H1 (cell line): Measurements from ENCODE around the gene PCSK4. TPM values are rescaled to one million over a fixed set of nuclear protein-coding genes. Genes with fewer than 3 reads are reported as not detected.

Source experiments
- ASH2L ChIP-seq: fragments of 200-600, 300-600 bp; sonication (generic); IDR thresholded peaks from one replicate; pipeline ENCODE4 v1.7.1; 2017; ENCODE audit warnings: low read length
- BACH1 ChIP-seq: IDR thresholded peaks from 2 replicates; pipeline ENCODE4 v1.6.1; 2012; ENCODE audit warnings: low read length, improper control_type of control experiment
- CBX5 ChIP-seq: fragments of 300-800, 300-1000 bp; sonication (generic); IDR thresholded peaks from 2 replicates; pipeline ENCODE4 v1.7.1; 2016; ENCODE audit warnings: antibody characterized with exemption, low read length, low read depth
- CEBPB ChIP-seq: IDR thresholded peaks from 2 replicates; pipeline ENCODE4 v1.6.1; 2012; ENCODE audit warnings: low read depth, low read length
- CTCF ChIP-seq, 3 experiments: IDR thresholded peaks; 1 replicate in 2 of 3; 2 replicates in 1 of 3; pipeline versions ENCODE4 v1.5.1 to v1.6.1; 2011; ENCODE audit warnings: low read length in 3 of 3, mild to moderate bottlenecking in 3 of 3, inconsistent platforms in 2 of 3, low read depth in 1 of 3, moderate library complexity in 1 of 3; ENCODE audit not compliant: insufficient read depth in 1 of 3; ENCODE audit errors: control extremely low read depth in 1 of 3
- EZH2 ChIP-seq: fragments of 200-600 bp; sonication (generic); IDR thresholded peaks from 2 replicates; pipeline ENCODE4 v1.7.1; 2012; ENCODE audit warnings: low read depth, mild to moderate bottlenecking, moderate library complexity, low read length, inconsistent platforms; ENCODE audit not compliant: severe bottlenecking
- FOSL1 ChIP-seq: IDR thresholded peaks from 2 replicates; pipeline ENCODE4 v1.6.1; 2011; ENCODE audit warnings: mild to moderate bottlenecking, low read depth, low read length, moderate library complexity; ENCODE audit not compliant: insufficient read depth
- HDAC2 ChIP-seq, 2 experiments: fragments of 300-600 bp in 1 of 2; sonication (generic) in 1 of 2; IDR thresholded peaks; 2 replicates each; pipeline ENCODE4 v1.6.1; 2011 to 2012; ENCODE audit warnings: low read depth in 2 of 2, low read length in 2 of 2, mild to moderate bottlenecking in 2 of 2, moderate library complexity in 2 of 2, borderline replicate concordance in 1 of 2, inconsistent platforms in 1 of 2
- JUND ChIP-seq: IDR thresholded peaks from 2 replicates; pipeline ENCODE4 v1.6.1; 2011; ENCODE audit warnings: mild to moderate bottlenecking, improper control_type of control experiment, low read length
- KDM4A ChIP-seq: IDR thresholded peaks from one replicate; pipeline ENCODE4 v1.7.1; 2012; ENCODE audit warnings: low read depth, mild to moderate bottlenecking, moderate library complexity, low read length, inconsistent platforms; ENCODE audit not compliant: severe bottlenecking
- MAFK ChIP-seq: IDR thresholded peaks from 2 replicates; pipeline ENCODE4 v1.6.1; 2012; ENCODE audit warnings: low read depth, mild to moderate bottlenecking, improper control_type of control experiment, low read length
- MAX ChIP-seq: IDR thresholded peaks from 2 replicates; pipeline ENCODE4 v1.6.1; 2012; ENCODE audit warnings: inconsistent platforms
- POU5F1 ChIP-seq: IDR thresholded peaks from 2 replicates; pipeline ENCODE4 v1.6.1; 2011; ENCODE audit warnings: low read depth, mild to moderate bottlenecking, low read length, moderate library complexity
- SAP30 ChIP-seq: fragments of 300-600 bp; sonication (generic); IDR thresholded peaks from 2 replicates; pipeline ENCODE4 v1.7.1; 2012; ENCODE audit warnings: low read length, moderate library complexity, mild to moderate bottlenecking, inconsistent platforms; ENCODE audit not compliant: insufficient read depth, insufficient replicate concordance
- SIN3A ChIP-seq, 2 experiments: IDR thresholded peaks in 1 of 2; conservative IDR thresholded peaks in 1 of 2; 2 replicates each; pipeline ENCODE4 v1.6.1; 2011 to 2012; ENCODE audit warnings: low read length in 2 of 2, improper control_type of control experiment in 1 of 2, low read depth in 1 of 2, mild to moderate bottlenecking in 1 of 2
- TBP ChIP-seq: IDR thresholded peaks from 2 replicates; pipeline ENCODE4 v1.6.1; 2011; ENCODE audit warnings: low read depth, low read length, improper control_type of control experiment
- polyA plus RNA-seq, 7 experiments: library from polyadenylated mRNA; depleted of rRNA in 3 of 7; stranded (reverse) in 5 of 7; unstranded in 2 of 7; fragments of >200 nt in 5 of 7; fragments of 200-250 nt in 2 of 7; gene quantifications; 1 replicate in 5 of 7; 2 replicates in 1 of 7; 4 replicates in 1 of 7; pipeline versions ENCODE4 v1.2.1 to v1.2.3, GENCODE V29; 2011 to 2013; ENCODE audit warnings: missing spikeins in 2 of 7, mixed read lengths in 2 of 7
- total RNA-seq: library from RNA; stranded (reverse); fragmentation: NEBNext Ultra II Directional; extraction: Animal tissue kit (Norgen Biotek cat#: 25700); gene quantifications from 2 replicates; pipeline ENCODE4 v1.2.1, GENCODE V29; 2021

Gene PCSK4
- total and polyA plus RNA-seq, 2 of the 8 experiments (the other 6 are each of a cell fraction or from before 2014, with no cell fraction given) = 9.8 to 10.7 TPM

GRCh38 chr19:1503089-1503924 is 13.2 kb upstream of the PCSK4 start (continued):
- TF ChIP-seq MAX (peak; percentile 97), ASH2L (peak; percentile 30), TBP (no peak), CEBPB (no peak), POU5F1 (no peak), BACH1 (peak; percentile 89), JUND (no peak), EZH2 (no peak), SIN3A (conservative IDR thresholded peaks at IDR 0.05 in 1 of 2, IDR thresholded peaks at IDR 0.05 in 1 of 2; ENCODE audit: low read depth in 1 of 2, low read length in 2 of 2) (0 out of 4 replicates have a peak, but pooled peaks of 1 of the 2 experiments have one; percentile 27), KDM4A (no peak), FOSL1 (no peak), CBX5 (no peak), CTCF (IDR thresholded peaks at IDR 0.05; ENCODE audit: control extremely low read depth in 1 of 3, insufficient read depth in 1 of 3, low read depth in 1 of 3, low read length in 3 of 3) (peak; percentile 58 to 84 (median 77)), SAP30 (no peak), MAFK (no peak), HDAC2 (IDR thresholded peaks at IDR 0.05; ENCODE audit: borderline replicate concordance in 1 of 2, low read depth in 2 of 2, low read length in 2 of 2) (peak in 1 of 2 experiments; percentile 97; a peak in 2 of 4 replicates)
- TF ChIP-seq, all 59 proteins: peak for 12
